Panc1 (cell line): ENCODE measurements around the gene ALPK3. TPM values are rescaled to one million over a fixed set of nuclear protein-coding genes. Genes with fewer than 3 reads are reported as not detected.

Experiments
- ATAC-seq: fragments of 200-7000 bp; cut with Tn5 transposase; 2 replicates; pipeline ENCODE4 v1.9.1; 2020; ENCODE audit warnings: mild to moderate bottlenecking, moderate library complexity
- BruUV-seq: library from RNA; stranded (reverse); fragments of 400-500 nt; replicated peaks from 2 replicates; lab custom pipeline; 2021; lab: Mats Ljungman, UMichigan
- CTCF ChIA-PET: fragments of 300-600 bp; sonication (Branson Sonifier 250); formaldehyde crosslinking; loops from one replicate; lab custom pipeline; 2022; ENCODE audit warnings: antibody characterized with exemption; lab: Charles Lee
- POLR2A ChIA-PET: fragments of 300-600 bp; sonication (Branson Sonifier 250); formaldehyde crosslinking; loops from one replicate; lab custom pipeline; 2022; ENCODE audit warnings: antibody characterized with exemption; lab: Charles Lee
- DNase-seq: peaks from one replicate; pipeline ENCODE4 v3.0.0-alpha.2; 2010; ENCODE audit warnings: low read depth, low spot score
- H3K27ac ChIP-seq: 2 replicates; pipeline ENCODE4 v1.5.1; 2011; ENCODE audit warnings: mild to moderate bottlenecking, low read length, inconsistent platforms
- H3K27me3 ChIP-seq: fragments of 200-500 bp; sonication (Bioruptor generic); 2 replicates; pipeline ENCODE4 v1.6.0; 2014; ENCODE audit warnings: low read length, inconsistent platforms; ENCODE audit not compliant: control insufficient read depth, insufficient read depth
- H3K36me3 ChIP-seq: fragments of 200-500 bp; sonication (Bioruptor generic); 2 replicates; pipeline ENCODE4 v1.5.1; 2014; ENCODE audit warnings: inconsistent platforms, mild to moderate bottlenecking, low read length, moderate library complexity; ENCODE audit not compliant: control insufficient read depth, insufficient read depth
- H3K4me1 ChIP-seq: 2 replicates; pipeline ENCODE4 v1.5.1; 2011; ENCODE audit warnings: inconsistent platforms, mild to moderate bottlenecking, low read length, moderate library complexity; ENCODE audit not compliant: control insufficient read depth, insufficient read depth
- H3K4me3 ChIP-seq, 2 experiments: 2 replicates each; pipeline ENCODE4 v1.5.1; 2011 to 2012; ENCODE audit warnings: low read depth in 2 of 2, low read length in 2 of 2, mild to moderate bottlenecking in 2 of 2, inconsistent platforms in 1 of 2, moderate library complexity in 1 of 2
- H3K9me3 ChIP-seq: fragments of 200-500 bp; sonication (Bioruptor generic); 2 replicates; pipeline ENCODE4 v1.5.1; 2014; ENCODE audit warnings: low read depth, mild to moderate bottlenecking, inconsistent platforms, low read length, moderate library complexity; ENCODE audit not compliant: control insufficient read depth, insufficient read depth
- POLR2AphosphoS5 ChIP-seq: IDR thresholded peaks from 2 replicates; pipeline ENCODE4 v1.6.1; 2012; ENCODE audit warnings: mild to moderate bottlenecking, low read depth, low read length, moderate library complexity
- SIN3A ChIP-seq: IDR thresholded peaks from 2 replicates; pipeline ENCODE4 v1.6.1; 2012; ENCODE audit warnings: low read depth, mild to moderate bottlenecking, low read length, moderate library complexity, borderline replicate concordance; ENCODE audit not compliant: insufficient read depth
- TCF7L2 ChIP-seq: IDR thresholded peaks from 2 replicates; pipeline ENCODE4 v1.6.1; 2011; ENCODE audit warnings: mild to moderate bottlenecking, low read depth, low read length, inconsistent platforms
- in situ Hi-C: cut with HindIII; loops from 2 replicates; pipeline ENCODE4 v1.10.0; 2016; ENCODE audit warnings: low sequenced_read_pairs, low pct_unique_long_range_greater_than_20kb
- intact Hi-C: fragments of 100-400 bp; cut with micrococcal nuclease; formaldehyde crosslinking; loops from one replicate; pipeline ENCODE4 v1.10.0; 2022; ENCODE audit not compliant: unreplicated experiment
- total RNA-seq: library from RNA; stranded (reverse); gene quantifications from one replicate; pipeline ENCODE4 v1.2.1, GENCODE V29; 2021; ENCODE audit not compliant: unreplicated experiment
- TF ChIP-seq, protein P1 (sequence below), 2 experiments: IDR thresholded peaks; 2 replicates each; pipeline ENCODE4 v1.6.1; 2011 to 2012; ENCODE audit warnings: low read depth in 2 of 2, control low read depth in 1 of 2, low read length in 1 of 2, mild to moderate bottlenecking in 1 of 2, moderate library complexity in 1 of 2; ENCODE audit not compliant: insufficient read depth in 1 of 2
- TF ChIP-seq, protein P2 (sequence below): fragments of 450-650 bp; IDR thresholded peaks from 2 replicates; pipeline ENCODE4 v1.5.1; 2017; ENCODE audit warnings: mild to moderate bottlenecking

ALPK3 gene
- total RNA-seq, 1 experiment from 2014 or later = 1.0 TPM

DNA sequence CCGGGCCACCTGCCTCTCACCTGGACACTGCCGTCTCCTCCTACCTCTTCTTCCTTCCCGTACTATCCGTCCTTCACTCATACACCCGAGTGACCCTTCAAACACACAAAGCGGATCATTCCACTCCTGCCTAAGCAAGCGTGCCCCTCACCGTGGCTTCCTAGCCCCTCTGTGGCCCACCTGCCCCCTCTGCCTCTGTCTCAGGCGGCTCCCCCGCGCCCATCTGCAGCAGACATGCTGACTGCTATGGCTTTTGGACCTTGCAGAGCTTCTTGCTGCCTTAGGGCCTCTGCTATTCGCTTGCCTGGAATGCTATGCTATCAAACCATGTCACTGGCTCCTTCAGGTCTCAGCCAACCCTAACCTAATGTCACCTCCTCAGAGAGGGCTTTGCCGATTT, 105.4 kb downstream of the ALPK3 start:
- ChIA-PET CTCF (no interaction called here), POLR2A (no interaction called here)
- BruUV-seq = no TSS peak
- intact Hi-C loops = no loop called here
- in situ Hi-C loops = no loop called here
- TF ChIP-seq POLR2AphosphoS5 (no peak), SIN3A (no peak), TCF7L2 (no peak)
- TF ChIP-seq, protein P1, sequence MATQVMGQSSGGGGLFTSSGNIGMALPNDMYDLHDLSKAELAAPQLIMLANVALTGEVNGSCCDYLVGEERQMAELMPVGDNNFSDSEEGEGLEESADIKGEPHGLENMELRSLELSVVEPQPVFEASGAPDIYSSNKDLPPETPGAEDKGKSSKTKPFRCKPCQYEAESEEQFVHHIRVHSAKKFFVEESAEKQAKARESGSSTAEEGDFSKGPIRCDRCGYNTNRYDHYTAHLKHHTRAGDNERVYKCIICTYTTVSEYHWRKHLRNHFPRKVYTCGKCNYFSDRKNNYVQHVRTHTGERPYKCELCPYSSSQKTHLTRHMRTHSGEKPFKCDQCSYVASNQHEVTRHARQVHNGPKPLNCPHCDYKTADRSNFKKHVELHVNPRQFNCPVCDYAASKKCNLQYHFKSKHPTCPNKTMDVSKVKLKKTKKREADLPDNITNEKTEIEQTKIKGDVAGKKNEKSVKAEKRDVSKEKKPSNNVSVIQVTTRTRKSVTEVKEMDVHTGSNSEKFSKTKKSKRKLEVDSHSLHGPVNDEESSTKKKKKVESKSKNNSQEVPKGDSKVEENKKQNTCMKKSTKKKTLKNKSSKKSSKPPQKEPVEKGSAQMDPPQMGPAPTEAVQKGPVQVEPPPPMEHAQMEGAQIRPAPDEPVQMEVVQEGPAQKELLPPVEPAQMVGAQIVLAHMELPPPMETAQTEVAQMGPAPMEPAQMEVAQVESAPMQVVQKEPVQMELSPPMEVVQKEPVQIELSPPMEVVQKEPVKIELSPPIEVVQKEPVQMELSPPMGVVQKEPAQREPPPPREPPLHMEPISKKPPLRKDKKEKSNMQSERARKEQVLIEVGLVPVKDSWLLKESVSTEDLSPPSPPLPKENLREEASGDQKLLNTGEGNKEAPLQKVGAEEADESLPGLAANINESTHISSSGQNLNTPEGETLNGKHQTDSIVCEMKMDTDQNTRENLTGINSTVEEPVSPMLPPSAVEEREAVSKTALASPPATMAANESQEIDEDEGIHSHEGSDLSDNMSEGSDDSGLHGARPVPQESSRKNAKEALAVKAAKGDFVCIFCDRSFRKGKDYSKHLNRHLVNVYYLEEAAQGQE (IDR thresholded peaks at IDR 0.05; ENCODE audit: insufficient read depth in 1 of 2, low read depth in 2 of 2, low read length in 1 of 2) = no peak
- TF ChIP-seq, protein P2, sequence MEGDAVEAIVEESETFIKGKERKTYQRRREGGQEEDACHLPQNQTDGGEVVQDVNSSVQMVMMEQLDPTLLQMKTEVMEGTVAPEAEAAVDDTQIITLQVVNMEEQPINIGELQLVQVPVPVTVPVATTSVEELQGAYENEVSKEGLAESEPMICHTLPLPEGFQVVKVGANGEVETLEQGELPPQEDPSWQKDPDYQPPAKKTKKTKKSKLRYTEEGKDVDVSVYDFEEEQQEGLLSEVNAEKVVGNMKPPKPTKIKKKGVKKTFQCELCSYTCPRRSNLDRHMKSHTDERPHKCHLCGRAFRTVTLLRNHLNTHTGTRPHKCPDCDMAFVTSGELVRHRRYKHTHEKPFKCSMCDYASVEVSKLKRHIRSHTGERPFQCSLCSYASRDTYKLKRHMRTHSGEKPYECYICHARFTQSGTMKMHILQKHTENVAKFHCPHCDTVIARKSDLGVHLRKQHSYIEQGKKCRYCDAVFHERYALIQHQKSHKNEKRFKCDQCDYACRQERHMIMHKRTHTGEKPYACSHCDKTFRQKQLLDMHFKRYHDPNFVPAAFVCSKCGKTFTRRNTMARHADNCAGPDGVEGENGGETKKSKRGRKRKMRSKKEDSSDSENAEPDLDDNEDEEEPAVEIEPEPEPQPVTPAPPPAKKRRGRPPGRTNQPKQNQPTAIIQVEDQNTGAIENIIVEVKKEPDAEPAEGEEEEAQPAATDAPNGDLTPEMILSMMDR = no peak
- no peak overlapping the region for H3K27ac ChIP-seq
- H3K9me3 ChIP-seq = no peaks in the 10 kb centered on the region
- no peak for ATAC-seq
- no peaks in the 10 kb centered on the region for H3K27me3 ChIP-seq
- H3K4me1 ChIP-seq = peaks cover 4% of the 10 kb centered on the region
- DNase-seq = no peak
- H3K36me3 ChIP-seq = no peaks in the 10 kb centered on the region
- no peak overlapping the region for H3K4me3 ChIP-seq

Other genes with a start within 250 kb of the ALPK3 start
- gene ZSCAN2, start 216.3 kb upstream of the ALPK3 start, total RNA-seq = 16.8 TPM
- gene WDR73, start 163.1 kb upstream of the ALPK3 start, total RNA-seq = 39.0 TPM
- 9.5 TPM for gene NMB, start 159.2 kb upstream of the ALPK3 start, total RNA-seq
- gene SEC11A, start 101.2 kb upstream of the ALPK3 start, total RNA-seq = 164 TPM
- 34.2 TPM for gene ZNF592, start 68.8 kb upstream of the ALPK3 start, total RNA-seq
- not detected for gene SLC28A1, start 67.3 kb downstream of the ALPK3 start, total RNA-seq
- gene PDE8A, start 164.5 kb downstream of the ALPK3 start, total RNA-seq = 40.0 TPM